AG04449 (cell line): Measurements from ENCODE around the gene GFRA1.

ENCODE experiments used
- CTCF ChIA-PET: fragments of 350-600 bp; formaldehyde crosslinking; extraction: SDS; loops from one replicate; lab custom pipeline; 2021; ENCODE audit warnings: antibody characterized with exemption; lab: Yijun Ruan, JAX
- POLR2A ChIA-PET: fragments of 400-600, 350-600 bp; formaldehyde crosslinking; extraction: SDS; loops from one replicate; lab custom pipeline; 2020; ENCODE audit warnings: antibody characterized with exemption, inconsistent platforms; lab: Yijun Ruan, JAX
- DNase-seq: peaks from one replicate; pipeline ENCODE4 v3.0.0-alpha.2; 2010; ENCODE audit warnings: low read depth, low spot score
- H3K4me3 ChIP-seq: 2 replicates; pipeline ENCODE4 v1.5.1; 2011; ENCODE audit warnings: low read depth, mild to moderate bottlenecking, control low read depth, low read length
- CTCF ChIP-seq: IDR thresholded peaks from one replicate; pipeline ENCODE4 v1.5.1; 2011; ENCODE audit warnings: mild to moderate bottlenecking, moderate library complexity, low read length, control low read depth, inconsistent platforms; ENCODE audit not compliant: insufficient read depth; ENCODE audit errors: missing control alignments

GFRA1 gene

GRCh38 chr10:116194061-116194460 lies 78.9 kb downstream of the GFRA1 start:
- no peak overlapping the region for H3K4me3 ChIP-seq
- TF ChIP-seq CTCF = no peak
- CTCF ChIA-PET = no interaction called here
- DNase-seq = no peak
- POLR2A ChIA-PET = no interaction called here

GRCh38 chr10:116190883-116191282 lies 82.1 kb downstream of the GFRA1 start:
- no peak for TF ChIP-seq CTCF
- H3K4me3 ChIP-seq = no peak overlapping the region
- DNase-seq = no peak
- ChIA-PET CTCF (no interaction called here), POLR2A (no interaction called here)

- TF ChIP-seq CTCF = no peak
- POLR2A ChIA-PET = no interaction called here
Observed at GRCh38 chr10:116186273-116186672, 86.7 kb downstream of the GFRA1 start.

GRCh38 chr10:116185199-116185867 lies 87.7 kb downstream of the GFRA1 start:
- no peak for TF ChIP-seq CTCF
- DNase-seq = no peak
- ChIA-PET CTCF (no interaction called here), POLR2A (no interaction called here)
- H3K4me3 ChIP-seq = no peak overlapping the region

More at GRCh38 chr10:116186273-116186672, 86.7 kb downstream of the GFRA1 start:
- H3K4me3 ChIP-seq = no peak overlapping the region
- CTCF ChIA-PET = no interaction called here
- DNase-seq = no peak

- no peak overlapping the region for H3K4me3 ChIP-seq
- CTCF ChIA-PET = no interaction called here
- TF ChIP-seq CTCF = no peak
- POLR2A ChIA-PET = no interaction called here
- DNase-seq = no peak
Observed at GRCh38 chr10:116184512-116184794, 88.6 kb downstream of the GFRA1 start.

- TF ChIP-seq CTCF = no peak
- POLR2A ChIA-PET = no interaction called here
- CTCF ChIA-PET = no interaction called here
- no peak for DNase-seq
- no peak overlapping the region for H3K4me3 ChIP-seq
Observed at GRCh38 chr10:116183733-116184511, 89.1 kb downstream of the GFRA1 start.
